Activated T-helper 2 cell treated with anti-CD3 and anti-CD28 coated beads, Interferon-gamma antibody, Interleukin-2, Interleukin-4, amounts not matched to agents 10 μg/mL and 5 μg/mL and 100 μg/mL, durations not matched to agents 14 hours and 24 hours and 36 hours (primary cell): Measurements from ENCODE around the gene PSMB2. TPM values are rescaled to one million over a fixed set of nuclear protein-coding genes. Genes with fewer than 3 reads are reported as not detected.
A peak's percentile ranks its signal among the peaks of the same experiment; 100 is the strongest.

Experiments used
- DNase-seq: peaks from one replicate; pipeline ENCODE4 v3.0.0; 2021; ENCODE audit warnings: low spot score
- H3K27ac Mint-ChIP-seq: one replicate; pipeline ENCODE4 v1.8.0; 2021; ENCODE audit warnings: mixed read lengths
- H3K27me3 Mint-ChIP-seq: one replicate; pipeline ENCODE4 v1.8.0; 2021; ENCODE audit warnings: low read depth, mixed read lengths
- H3K36me3 Mint-ChIP-seq: one replicate; pipeline ENCODE4 v1.8.0; 2021; ENCODE audit warnings: low read depth, mixed read lengths
- H3K4me1 Mint-ChIP-seq: one replicate; pipeline ENCODE4 v1.8.0; 2021; ENCODE audit warnings: low read depth, mixed read lengths
- H3K4me3 Mint-ChIP-seq: one replicate; pipeline ENCODE4 v1.8.0; 2021; ENCODE audit warnings: low read depth, mild to moderate bottlenecking, moderate library complexity, mixed read lengths
- H3K9me3 Mint-ChIP-seq: one replicate; pipeline ENCODE4 v1.8.0; 2021; ENCODE audit warnings: mixed read lengths
- intact Hi-C: fragments of 100-400 bp; cut with micrococcal nuclease; formaldehyde crosslinking; loops from one replicate; pipeline ENCODE4 v1.15.1; 2023
- total RNA-seq: library from RNA; stranded (reverse); gene quantifications from 2 replicates; pipeline ENCODE4 v1.2.3, GENCODE V29; 2022

The PSMB2 gene
- total RNA-seq, 1 donor from 2014 or later = 124 TPM

DNA sequence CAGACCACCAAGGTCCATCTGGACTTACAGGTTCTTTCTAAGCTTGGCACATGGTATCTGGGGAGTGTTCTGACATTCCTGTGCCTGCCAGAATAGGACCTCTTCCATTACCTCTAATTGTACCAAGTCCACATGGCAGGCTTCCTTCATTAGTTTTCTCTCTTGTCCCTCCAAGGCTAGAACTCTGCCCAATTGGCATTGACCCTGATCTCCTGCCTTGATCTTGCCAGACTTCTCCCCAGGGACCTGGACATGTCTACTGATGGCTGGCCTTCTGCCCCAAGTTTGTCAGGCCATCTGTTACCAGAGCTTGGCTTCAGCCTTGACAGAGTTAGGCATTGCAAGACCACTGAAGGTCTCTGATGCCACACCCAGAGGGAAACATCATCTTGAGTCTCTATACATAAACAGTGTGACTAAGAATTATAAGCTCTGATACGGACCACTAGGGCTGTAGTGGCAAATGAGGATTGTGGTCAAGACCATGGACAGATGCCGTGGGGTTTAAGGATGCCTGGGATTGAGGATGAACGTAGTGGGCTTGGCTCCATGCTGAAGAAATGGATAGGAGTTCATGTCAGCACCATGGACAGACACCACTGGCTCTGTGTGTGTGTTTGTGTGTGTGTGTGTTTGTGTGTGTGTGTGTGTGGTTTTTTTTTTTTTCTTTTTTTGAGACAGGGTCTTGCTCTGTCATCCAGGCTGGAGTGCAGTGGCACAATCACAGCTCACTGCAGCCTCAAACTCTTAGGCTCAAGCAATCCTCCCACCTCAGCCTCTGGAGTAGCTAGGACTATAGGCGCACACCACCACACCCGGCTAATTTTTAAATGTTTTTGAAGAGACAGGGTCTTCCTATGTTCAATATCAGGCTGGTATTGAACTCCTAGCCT lies 19.5 kb upstream of the PSMB2 start:
- no peak for DNase-seq
- no peaks in the 10 kb centered on the region for H3K36me3 Mint-ChIP-seq
- peaks cover 10% of the 10 kb centered on the region for H3K27me3 Mint-ChIP-seq
- H3K4me3 Mint-ChIP-seq = no peak overlapping the region
- H3K27ac Mint-ChIP-seq = no peak overlapping the region
- H3K4me1 Mint-ChIP-seq = no peaks in the 10 kb centered on the region
- H3K9me3 Mint-ChIP-seq = no peaks in the 10 kb centered on the region
- intact Hi-C loops = no loop called here

DNA sequence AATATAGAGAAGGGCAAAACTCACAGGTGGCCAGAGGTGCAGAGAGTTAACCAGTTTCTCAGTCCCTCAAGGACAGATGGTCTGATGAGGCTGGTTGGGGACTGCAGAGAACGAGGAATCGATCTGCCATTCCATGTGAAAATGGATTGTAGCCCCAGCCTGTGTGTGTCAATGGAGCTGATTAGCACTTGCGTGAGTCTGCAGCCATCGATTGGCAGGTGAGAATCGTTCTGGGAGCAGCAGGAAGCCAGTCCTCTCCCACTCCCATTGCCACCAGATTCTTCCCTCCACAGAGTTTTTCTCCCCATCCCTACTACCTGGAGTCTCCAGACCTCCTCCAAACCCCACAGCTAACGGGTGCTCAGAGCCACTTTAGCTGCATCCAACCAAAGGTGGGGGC lies 18.3 kb upstream of the PSMB2 start:
- Mint-ChIP-seq H3K4me3 (no peak overlapping the region), H3K27me3 (peaks cover 15% of the 10 kb centered on the region), H3K36me3 (no peaks in the 10 kb centered on the region), H3K27ac (no peak overlapping the region), H3K4me1 (no peaks in the 10 kb centered on the region), H3K9me3 (no peaks in the 10 kb centered on the region)
- intact Hi-C loops = no loop called here
- no peak for DNase-seq

DNA sequence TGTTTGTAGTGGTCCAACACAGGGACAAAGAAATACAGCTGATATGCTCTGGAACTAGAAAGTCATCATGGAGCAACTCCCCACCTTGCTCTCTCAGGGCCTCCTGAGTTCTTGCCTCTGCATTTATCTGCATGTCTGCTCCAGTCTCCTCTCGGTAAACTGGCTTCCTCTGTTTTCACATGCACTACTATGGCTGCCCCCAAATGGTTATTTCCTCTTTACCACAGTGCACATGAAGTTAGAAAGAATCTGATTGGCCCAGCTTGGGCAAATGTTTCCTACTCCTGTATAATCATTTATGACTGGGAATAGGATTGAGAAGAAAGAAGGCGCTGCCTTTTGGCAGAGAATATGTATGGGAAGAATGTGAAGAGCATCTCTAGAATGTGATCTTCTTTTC lies 16.5 kb upstream of the PSMB2 start:
- Mint-ChIP-seq H3K4me1 (no peaks in the 10 kb centered on the region), H3K9me3 (no peaks in the 10 kb centered on the region)
- intact Hi-C loops = no loop called here

DNA sequence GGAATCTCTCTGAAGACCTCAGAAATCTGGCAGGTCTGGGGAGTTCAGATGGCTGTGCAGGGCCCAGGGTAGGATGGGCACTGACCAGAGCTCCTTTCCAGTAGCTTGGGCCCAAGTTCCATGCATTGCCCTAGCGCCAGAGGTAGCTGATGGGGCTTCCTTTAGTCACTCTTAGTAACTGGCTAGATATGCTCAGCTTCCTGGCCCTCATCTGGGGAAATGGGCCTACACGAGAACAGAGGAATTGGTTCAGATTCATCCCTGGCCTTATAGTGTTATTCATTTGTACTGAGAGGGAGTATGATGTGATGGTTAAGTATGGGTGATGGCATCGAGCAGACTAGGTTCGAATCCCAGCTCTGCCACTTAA lies 15.5 kb upstream of the PSMB2 start:
- DNase-seq = no peak
- H3K27ac Mint-ChIP-seq = no peak overlapping the region
- intact Hi-C loops = no loop called here
- H3K4me1 Mint-ChIP-seq = no peaks in the 10 kb centered on the region
- no peaks in the 10 kb centered on the region for H3K36me3 Mint-ChIP-seq
- no peak overlapping the region for H3K4me3 Mint-ChIP-seq
- H3K27me3 Mint-ChIP-seq = peaks cover 21% of the 10 kb centered on the region
- H3K9me3 Mint-ChIP-seq = no peaks in the 10 kb centered on the region

More for the DNA sequence above, 16.5 kb upstream of the PSMB2 start:
- Mint-ChIP-seq H3K4me3 (no peak overlapping the region), H3K27me3 (peaks cover 17% of the 10 kb centered on the region), H3K36me3 (no peaks in the 10 kb centered on the region), H3K27ac (no peak overlapping the region)
- no peak for DNase-seq

DNA sequence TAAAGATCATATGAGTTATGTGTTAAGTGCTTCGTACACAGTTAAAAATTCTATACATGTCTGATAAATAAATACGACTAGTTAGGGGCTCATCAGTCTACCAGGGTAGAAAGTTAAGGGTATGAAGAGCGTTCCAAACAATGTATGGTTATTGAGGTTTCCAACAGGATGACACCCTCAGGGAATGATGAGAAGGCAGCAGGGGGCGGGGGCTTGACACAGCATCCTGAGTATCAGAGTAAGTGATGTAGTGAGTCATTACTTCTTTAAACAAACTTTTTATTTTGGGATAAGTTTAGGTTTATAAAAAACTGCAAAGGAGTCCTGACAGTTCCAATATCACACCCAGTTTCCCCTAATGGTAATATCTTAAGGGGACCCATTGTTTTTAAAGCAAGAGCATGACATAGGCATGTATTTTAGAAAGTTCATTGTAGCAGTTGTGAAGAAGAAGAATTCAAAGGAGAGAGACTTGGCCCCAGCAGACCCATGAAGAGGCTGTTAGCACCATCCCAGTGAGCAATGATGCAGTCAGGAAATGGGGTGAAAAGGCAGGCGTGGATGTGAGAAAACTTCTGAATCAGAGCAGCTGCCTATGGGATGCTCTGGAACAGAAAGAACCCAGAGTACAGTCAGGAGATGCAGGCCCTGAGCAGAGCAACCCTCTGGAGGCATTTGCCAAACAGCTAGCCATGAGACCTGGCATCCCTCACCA lies 15.0 kb upstream of the PSMB2 start:
- Mint-ChIP-seq H3K27me3 (peaks cover 26% of the 10 kb centered on the region), H3K4me1 (no peaks in the 10 kb centered on the region), H3K9me3 (no peaks in the 10 kb centered on the region), H3K36me3 (no peaks in the 10 kb centered on the region), H3K4me3 (no peak overlapping the region), H3K27ac (no peak overlapping the region)
- no peak for DNase-seq
- intact Hi-C loops = no loop called here

DNA sequence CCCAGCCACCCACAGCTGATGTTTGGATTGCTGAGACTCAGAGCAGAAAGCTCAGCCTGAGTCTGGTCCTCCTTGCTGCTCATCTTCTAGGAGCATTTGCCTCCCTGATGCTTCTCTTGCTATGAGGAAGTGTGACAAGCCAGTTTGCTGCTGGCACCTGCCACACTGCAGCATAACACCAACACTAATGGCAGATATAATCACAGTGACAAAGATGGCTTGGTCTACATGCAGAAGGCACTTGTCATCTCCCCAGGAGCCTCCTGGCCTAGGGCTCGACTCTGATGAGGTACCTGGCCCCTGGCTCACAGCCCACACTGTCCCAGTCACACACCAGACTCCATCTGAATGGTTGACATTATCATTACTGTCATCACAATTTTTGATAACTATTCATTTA lies 13.9 kb upstream of the PSMB2 start:
- H3K36me3 Mint-ChIP-seq = no peaks in the 10 kb centered on the region
- intact Hi-C loops = no loop called here

DNA sequence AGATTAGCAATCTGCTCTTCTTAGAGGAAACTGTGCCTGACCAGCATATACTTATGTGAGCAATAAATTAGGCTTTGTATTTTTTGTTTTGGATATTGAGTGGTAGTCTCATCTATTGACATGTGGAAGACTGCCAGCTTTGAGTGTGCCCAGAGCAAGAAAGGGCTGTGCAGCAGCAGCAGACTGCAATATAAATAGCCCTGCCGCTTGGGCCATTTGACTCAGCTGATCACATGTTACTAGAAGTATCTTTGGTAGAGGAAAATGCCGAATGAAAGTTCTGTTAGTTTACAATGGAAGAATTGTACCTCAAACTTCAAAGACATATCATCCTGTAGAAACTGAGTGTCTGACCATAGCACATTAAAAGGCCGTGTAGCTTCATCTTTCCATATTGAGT lies 9.1 kb upstream of the PSMB2 start:
- H3K27ac Mint-ChIP-seq = no peak overlapping the region
- intact Hi-C loops = no loop called here
- no peak for DNase-seq
- H3K4me1 Mint-ChIP-seq = no peaks in the 10 kb centered on the region
- no peaks in the 10 kb centered on the region for H3K9me3 Mint-ChIP-seq
- H3K36me3 Mint-ChIP-seq = no peaks in the 10 kb centered on the region
- peaks cover 61% of the 10 kb centered on the region for H3K27me3 Mint-ChIP-seq
- H3K4me3 Mint-ChIP-seq = no peak overlapping the region

More for the DNA sequence above, 13.9 kb upstream of the PSMB2 start:
- Mint-ChIP-seq H3K27ac (no peak overlapping the region), H3K27me3 (peaks cover 32% of the 10 kb centered on the region), H3K4me1 (no peaks in the 10 kb centered on the region), H3K9me3 (no peaks in the 10 kb centered on the region), H3K4me3 (no peak overlapping the region)
- DNase-seq = no peak

DNA sequence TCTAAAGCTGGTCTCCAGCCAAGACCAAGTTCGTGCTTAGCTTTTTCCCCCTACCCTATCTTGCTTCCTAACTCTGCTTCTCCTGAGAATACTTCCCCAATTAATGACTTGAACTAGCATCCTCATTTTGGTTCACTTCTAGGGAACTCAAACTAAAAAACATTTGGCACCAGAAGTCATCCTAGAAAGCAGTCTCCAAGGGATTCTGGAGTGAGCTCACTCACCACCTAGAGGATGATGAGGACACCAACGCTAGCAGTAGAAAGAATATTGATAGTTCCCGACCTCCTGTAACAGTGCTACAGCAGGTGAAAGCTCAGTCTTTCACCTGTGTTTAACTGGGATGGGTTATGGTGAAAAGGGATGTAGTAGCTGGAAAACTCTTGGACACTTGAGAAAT lies 4.7 kb upstream of the PSMB2 start:
- H3K9me3 Mint-ChIP-seq = no peaks in the 10 kb centered on the region
- H3K4me3 Mint-ChIP-seq = no peak overlapping the region
- H3K4me1 Mint-ChIP-seq = peaks cover 7% of the 10 kb centered on the region
- DNase-seq = no peak
- H3K27me3 Mint-ChIP-seq = peaks cover 58% of the 10 kb centered on the region
- no peak overlapping the region for H3K27ac Mint-ChIP-seq
- H3K36me3 Mint-ChIP-seq = peaks cover 2% of the 10 kb centered on the region
- intact Hi-C loops = loop anchor here (10.0 kb wide), 1 partner anchor 119 kb away; the partner anchor contains the start of gene CLSPN

DNA sequence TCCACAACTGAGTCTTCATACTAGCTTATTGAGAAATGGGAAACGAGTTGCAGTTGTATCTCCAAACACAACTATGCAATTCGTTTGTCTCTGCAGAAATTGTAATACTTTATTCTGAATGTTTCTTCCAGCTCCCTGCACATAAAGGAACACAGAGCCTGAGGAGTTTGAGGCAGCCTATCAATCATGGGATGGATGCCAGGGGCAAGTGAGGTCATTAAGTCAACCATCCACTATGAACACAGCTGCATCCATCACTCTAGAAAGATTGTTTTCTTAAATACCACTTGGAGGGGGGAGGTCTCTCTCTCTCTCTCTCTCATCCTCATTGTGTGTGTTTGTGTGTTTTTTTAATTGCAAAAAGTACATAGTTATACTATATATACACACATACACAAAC lies 2.9 kb upstream of the PSMB2 start:
- no peaks in the 10 kb centered on the region for H3K9me3 Mint-ChIP-seq
- peaks cover 2% of the 10 kb centered on the region for H3K36me3 Mint-ChIP-seq
- no peak overlapping the region for H3K4me3 Mint-ChIP-seq
- peaks cover 17% of the 10 kb centered on the region for H3K4me1 Mint-ChIP-seq
- no peak overlapping the region for H3K27ac Mint-ChIP-seq
- no peak for DNase-seq
- H3K27me3 Mint-ChIP-seq = peaks cover 44% of the 10 kb centered on the region
- intact Hi-C loops = loop anchor here (5.0 to 10.0 kb wide), 2 partner anchors 67 to 121 kb away; partner anchors contain the start of gene CLSPN

DNA sequence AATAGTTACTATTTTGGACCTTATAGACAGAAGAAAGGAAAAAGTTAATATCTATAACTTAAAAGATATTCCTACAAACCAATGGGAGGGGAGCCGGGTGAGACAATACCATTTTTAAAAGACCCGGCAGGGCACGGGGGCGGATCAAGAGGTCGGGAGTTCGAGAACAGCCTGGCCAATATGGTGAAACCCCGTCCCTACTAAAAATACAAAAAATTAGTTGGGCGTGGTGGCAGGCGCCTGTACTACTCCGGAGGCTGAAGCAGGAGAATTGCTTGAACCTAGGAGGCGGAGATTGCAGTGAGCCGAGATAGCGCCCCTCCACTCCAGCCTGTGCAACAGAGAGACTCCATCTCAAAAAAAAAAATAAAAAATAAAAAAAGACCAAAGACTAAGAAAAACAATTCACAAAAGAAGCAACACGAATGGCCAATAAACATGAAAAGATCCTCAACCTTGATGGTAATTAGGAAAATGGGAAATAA lies 1.2 kb upstream of the PSMB2 start:
- DNase-seq = no peak

DNA sequence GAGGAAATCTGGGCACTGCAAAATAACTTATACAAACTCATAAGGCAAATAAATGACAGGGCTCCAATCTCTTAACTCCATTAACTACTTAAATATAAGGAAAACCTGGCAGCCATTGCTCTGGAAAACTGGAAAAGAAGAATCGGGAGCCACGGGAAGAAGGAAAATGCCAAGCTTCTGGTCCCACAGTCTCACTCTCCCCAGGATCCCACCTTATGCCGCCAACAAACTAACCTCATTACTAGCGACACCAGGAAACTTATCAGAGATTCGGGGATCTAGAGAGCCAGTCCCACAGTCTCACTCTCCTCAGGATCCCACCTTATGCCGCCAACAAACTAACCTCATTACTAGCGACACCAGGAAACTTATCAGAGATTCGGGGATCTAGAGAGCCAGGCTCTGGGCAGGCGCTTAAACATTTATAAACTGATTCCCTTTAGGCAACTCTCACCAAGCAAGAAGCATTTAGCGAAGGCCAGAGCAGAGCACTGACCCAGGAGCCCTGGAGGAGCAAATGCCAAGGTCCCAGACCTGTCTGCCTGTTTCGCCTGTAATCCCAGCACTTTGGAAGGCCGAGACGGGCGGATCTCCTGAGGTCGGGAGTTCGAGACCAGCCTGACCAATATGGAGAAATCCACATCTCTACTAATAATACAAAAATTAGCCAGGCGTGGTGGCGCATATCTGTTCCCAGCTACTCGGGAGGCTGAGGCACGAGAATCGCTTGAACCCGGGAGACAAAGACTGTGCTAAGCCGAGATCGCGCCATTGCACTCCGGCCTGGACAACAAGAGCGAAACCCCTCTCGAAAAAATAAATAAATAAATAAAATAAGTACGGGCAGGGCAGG lies 720 bp downstream of the PSMB2 start:
- H3K36me3 Mint-ChIP-seq = peaks cover 21% of the 10 kb centered on the region
- H3K4me1 Mint-ChIP-seq = peaks cover 32% of the 10 kb centered on the region
- H3K27ac Mint-ChIP-seq = peak overlapping the region; percentile 98
- no peaks in the 10 kb centered on the region for H3K9me3 Mint-ChIP-seq
- H3K4me3 Mint-ChIP-seq = peak overlapping the region; percentile 99
- no peak for DNase-seq
- peaks cover 17% of the 10 kb centered on the region for H3K27me3 Mint-ChIP-seq
- intact Hi-C loops = loop anchor here (2.0 to 10.0 kb wide), 3 partner anchors 63 to 124 kb away; partner anchors contain the start of genes C1orf216 and CLSPN

More for the DNA sequence above, 1.2 kb upstream of the PSMB2 start:
- H3K27ac Mint-ChIP-seq = peak overlapping the region; percentile 98
- peaks cover 33% of the 10 kb centered on the region for H3K27me3 Mint-ChIP-seq
- H3K4me3 Mint-ChIP-seq = peak overlapping the region; percentile 99
- peaks cover 11% of the 10 kb centered on the region for H3K36me3 Mint-ChIP-seq
- peaks cover 29% of the 10 kb centered on the region for H3K4me1 Mint-ChIP-seq
- intact Hi-C loops = loop anchor here (5.0 to 10.0 kb wide), 2 partner anchors 65 to 122 kb away; partner anchors contain the start of gene CLSPN
- H3K9me3 Mint-ChIP-seq = no peaks in the 10 kb centered on the region

DNA sequence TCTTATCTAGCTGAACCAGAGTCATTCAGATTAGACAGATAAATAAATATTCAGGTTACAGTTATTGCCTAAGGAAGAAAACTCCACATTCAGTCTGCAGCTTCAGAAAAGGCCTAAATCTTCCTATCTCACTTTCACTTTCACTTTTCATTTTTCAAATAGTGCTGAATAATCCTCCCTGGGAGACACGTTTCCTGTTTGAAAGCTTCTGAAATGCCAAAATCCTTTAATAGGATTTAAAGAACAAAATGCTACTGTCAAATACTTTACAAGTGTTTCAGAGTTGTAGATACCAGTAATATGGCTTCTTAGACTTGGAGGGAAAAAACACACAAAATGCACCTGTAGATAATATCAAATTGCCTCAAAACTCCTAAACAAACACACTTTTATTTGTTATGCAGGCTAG lies 3.9 kb downstream of the PSMB2 start:
- Mint-ChIP-seq H3K9me3 (no peaks in the 10 kb centered on the region), H3K4me1 (peaks cover 33% of the 10 kb centered on the region), H3K27me3 (no peaks in the 10 kb centered on the region), H3K4me3 (peak overlapping the region; percentile 83), H3K27ac (peak overlapping the region; percentile 91), H3K36me3 (peaks cover 41% of the 10 kb centered on the region)
- DNase-seq = no peak
- intact Hi-C loops = no loop called here
